NCI-H1436 (cell line): ENCODE results near the gene ADRA2C.

ENCODE experiments used
- DNase-seq: peaks from one replicate; lab custom pipeline; 2025; lab: John Stamatoyannopoulos, UW

Gene ADRA2C

DNA sequence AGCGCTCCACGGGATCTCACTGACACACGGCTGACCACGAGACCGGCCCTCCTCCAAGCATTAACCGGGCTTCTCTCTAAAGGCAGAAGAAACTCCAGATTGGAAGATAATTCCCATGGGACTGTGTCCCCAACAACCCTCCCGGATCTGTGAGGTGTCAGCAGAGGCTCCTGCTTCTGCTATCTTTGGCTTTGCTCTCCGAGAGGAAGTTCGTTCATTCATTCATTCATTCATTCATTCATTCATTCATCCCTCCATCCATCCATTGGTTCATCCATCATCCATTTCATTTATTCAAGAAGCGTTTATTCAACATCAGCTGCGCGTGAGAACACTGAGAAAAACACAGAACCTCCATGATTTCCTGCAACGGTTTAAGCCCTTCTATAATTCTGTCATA lies 11.5 kb downstream of the ADRA2C start:
- DNase-seq, result no peak

DNA sequence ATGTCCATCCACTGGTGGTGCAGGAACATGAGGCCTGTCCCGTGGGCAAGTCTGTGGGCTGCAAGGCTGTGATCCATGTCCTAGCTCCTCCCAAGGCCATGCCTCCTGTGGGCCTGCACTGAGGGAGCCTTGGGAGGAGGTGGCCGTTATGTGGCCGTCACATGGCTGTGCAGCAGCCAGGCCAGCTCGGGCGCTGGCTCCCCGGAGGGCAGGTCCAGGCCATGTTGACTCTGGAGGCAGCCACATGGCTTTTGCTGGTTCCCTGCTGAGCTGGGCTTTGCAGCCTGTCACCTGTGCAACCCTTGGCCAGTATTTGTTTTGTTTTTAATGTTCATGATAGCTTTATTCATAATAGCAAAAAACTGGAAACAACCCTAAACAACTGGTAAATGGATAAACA lies 13.3 kb downstream of the ADRA2C start:
- DNase-seq, result no peak

DNA sequence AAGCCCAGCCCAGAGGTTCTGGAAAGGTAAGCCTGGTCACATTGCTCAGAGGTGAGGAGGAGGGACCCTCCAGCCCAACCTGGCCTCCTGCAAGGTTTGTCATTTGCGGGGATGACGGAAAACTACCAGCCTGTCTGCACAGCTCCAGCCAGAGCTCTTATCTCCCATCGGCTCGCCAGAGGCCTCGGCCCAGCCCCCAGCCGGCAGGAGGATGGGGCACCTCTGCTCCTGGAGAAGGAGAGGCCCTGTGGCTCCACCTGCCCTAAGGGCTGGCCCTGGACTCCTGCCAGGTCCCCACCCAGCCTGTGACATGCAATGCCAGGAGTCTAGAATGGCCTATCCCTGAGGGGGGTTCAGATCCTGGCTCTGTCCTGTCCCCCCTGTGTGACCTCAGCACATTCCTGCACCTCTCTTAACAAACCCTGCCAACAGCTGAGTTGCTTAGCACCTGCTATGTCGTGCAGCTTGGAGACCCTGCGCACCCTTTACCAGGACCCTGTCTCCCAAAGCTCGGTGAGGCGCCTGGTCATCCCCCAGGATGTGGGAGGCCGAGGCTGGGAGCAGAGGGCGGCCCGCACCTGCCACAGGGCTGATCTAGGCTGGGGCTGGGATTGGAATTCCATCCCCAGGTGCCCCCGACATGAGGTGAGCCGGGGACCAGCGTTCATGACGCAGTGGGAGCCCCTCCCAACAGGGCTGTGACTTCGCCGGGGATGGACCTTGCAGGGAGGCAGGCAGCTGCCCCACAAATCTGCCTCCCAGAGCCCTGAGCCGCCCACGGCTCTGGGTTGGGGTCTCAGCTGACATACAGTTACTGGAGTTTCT lies 14.4 kb downstream of the ADRA2C start:
- no peak for DNase-seq

DNA sequence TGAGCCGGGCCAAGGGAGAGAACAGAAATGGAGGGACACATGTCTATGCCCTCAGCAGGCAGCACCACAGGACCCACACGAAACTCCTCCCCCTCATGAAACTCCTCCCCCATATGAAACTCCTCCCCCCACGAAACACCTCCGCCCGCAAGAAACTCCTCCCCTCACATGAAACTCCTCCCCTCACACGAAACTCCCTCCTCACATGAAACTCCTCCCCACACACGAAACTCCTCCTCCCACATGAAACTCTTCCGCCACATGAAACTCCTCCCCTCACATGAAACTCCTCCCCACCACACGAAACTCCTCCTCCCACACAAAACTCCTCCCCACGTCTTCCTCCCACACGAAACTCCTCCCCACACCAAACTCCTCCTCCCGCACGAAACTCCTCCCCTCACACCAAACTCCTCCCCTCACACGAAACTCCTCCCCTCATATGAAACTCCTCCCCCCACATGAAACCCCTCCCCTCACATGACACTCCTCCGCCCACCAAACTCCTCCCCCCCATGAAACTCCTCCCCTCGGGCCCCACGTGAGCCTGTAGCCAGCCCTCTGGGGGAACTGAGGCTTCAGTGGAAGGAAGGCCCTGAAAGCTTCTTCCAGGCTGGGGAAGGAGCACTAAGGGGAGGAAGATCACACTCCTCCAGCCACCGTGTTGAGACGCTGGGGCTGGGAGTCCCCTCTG lies 15.2 kb downstream of the ADRA2C start:
- DNase-seq, result no peak

DNA sequence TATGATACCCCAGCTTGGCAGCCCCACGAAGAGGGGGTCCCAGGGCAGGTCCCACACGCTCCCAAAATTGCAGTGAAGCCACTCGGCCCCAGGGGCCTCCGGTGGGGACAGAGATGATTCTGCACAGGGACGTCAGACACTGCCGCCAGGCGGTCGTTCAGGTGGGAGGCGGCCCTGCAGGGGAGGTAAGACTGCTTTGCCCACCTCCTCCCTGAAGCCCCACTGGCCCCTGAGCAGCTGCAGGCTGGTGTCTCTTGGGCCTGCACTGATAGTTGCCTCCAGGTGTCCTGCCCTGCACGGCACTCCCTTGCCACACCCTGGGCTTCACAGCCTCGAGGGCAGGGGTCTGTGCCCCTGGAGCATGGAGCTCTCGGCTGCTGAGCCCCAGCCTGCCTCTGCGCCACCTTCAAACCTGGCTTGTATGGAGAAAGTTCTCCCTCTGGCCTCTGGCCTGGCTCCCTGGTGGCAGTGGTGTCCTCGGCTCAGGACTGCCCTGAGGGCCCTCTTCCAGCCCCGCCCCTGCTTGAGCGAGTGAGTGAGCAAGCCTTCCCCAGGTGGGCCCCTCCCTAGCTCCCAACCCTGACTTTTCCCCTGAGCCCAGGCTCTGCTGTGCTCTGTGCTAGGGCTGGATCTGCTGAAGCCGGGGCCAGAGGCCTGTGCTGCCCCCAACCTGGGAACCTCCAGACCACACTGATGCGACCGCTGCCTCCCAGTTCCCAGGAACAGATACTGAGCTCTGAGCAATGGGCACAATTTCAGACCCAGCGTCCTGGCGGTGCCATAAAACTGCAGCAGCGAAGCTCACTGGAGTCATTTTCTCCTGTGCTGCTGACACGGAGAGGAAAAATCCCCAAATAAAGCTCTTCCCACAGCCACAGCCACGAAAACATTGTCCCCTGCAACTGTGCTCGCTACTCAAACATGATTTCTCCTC lies 16.1 kb downstream of the ADRA2C start:
- DNase-seq, result no peak

DNA sequence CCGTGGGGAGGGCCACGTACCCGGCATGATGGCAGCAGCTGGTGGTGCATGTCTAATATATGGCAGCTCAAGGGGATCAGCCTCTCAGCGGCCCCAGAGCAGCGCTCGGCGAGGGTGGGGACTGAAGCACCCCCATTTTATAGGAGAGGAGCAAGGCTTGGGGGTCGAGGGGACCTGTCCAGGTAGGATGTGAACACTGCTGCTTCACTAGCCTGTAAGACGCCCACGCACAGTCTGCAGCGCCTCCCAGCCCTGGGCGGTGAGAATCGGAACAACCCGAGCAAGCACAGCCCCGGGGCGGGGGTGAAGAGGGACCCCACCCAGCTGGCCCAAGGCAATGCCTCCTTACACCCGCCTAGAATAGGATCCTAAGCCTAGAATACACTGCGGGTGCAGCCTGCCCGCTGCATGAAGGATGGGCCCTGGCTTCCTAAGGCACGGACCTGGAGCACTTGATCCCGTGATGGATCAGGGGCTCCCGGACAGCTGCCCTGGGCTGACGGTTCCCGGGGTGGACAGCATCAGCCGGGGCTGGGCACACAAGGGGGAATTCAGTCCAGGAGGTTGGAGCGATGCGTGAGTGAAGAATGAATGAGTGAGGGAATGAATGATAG lies 17.6 kb downstream of the ADRA2C start:
- DNase-seq, result no peak

DNA sequence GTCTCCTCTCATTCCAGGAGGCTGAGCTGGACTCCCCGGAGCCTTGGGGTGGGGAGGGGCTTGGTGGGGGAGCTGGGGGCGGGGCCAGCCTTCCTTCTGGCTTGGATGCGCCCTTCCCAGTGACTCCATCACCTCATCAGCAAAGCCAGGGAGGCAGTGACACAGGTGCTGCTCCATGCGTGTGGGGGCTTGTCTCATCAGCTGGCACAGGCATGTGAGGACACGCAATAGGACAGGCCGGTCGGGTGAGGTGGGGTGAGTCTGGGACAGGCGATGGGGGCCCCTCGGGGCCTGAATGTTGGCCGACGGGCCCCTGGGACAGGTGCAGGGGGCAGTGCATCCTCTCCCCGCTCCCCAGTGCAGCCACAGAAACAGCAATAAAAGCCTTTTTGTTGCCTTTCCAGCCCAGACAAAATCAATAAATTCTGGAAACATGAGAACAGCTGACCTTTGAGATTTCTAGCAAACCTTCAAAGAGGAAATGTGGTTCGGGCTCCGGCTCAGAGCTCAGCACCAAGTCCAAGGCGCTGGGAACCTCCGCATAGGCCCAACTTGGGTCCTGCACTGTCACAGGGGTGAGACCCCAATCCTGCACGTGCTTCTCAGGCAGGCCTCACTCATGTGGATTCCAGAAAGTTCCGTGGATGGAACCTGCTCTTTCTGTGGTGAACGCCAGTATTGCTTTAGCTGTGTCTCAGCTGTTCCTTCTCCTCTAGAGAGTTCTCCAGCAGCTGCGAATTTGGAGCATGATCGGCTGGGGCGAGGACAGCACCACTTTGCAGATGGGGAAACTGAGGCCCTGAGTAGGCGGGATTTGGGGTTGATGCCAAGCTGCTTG lies 18.5 kb downstream of the ADRA2C start:
- no peak for DNase-seq

DNA sequence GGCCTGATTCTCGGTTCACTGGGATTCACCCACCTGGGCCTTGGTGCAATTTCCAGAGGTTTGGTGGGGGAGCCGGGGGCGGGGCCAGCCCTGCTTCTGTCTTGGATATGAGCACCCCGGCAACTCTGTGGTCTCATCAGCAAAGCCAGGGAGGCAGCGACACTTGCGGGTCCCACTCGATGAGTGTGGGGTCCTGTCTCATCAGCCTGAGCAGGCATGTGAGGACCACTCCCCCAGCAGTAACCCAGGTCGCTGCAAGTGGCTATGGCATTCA lies 19.0 kb downstream of the ADRA2C start:
- no peak for DNase-seq

DNA sequence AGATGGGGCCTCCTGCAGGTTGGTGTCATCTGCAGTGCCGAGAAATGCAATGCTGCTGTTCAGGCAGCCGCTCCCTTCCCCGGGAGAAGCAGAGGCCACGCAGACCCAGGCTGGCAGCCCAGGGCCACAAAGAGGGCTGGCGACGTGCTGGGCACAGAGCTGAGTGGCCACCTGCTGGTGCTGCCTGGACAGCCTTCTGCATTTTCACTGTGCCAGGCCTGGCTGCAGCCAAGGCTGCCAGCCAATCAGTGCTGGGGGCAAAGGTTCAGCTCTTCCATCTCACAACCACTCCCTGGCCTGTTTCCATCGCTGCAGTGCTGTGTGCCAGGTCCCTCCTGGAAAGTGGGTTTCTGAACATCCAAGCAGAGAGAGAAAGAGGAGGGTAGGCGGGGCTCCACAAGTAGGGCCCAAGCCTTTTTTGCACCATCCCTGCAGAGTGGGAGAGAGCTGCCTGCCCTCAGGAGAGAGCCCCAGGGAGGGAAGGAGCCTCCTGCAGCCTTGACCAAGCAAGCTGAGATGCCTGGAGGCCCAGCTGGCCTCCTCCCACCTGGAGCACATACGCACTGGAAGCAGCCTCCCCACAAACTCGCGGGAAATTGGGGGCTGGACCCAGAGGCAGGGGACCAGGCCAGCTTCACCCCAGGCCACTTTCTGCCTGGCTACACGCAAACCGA lies 20.1 kb downstream of the ADRA2C start:
- DNase-seq, result no peak

DNA sequence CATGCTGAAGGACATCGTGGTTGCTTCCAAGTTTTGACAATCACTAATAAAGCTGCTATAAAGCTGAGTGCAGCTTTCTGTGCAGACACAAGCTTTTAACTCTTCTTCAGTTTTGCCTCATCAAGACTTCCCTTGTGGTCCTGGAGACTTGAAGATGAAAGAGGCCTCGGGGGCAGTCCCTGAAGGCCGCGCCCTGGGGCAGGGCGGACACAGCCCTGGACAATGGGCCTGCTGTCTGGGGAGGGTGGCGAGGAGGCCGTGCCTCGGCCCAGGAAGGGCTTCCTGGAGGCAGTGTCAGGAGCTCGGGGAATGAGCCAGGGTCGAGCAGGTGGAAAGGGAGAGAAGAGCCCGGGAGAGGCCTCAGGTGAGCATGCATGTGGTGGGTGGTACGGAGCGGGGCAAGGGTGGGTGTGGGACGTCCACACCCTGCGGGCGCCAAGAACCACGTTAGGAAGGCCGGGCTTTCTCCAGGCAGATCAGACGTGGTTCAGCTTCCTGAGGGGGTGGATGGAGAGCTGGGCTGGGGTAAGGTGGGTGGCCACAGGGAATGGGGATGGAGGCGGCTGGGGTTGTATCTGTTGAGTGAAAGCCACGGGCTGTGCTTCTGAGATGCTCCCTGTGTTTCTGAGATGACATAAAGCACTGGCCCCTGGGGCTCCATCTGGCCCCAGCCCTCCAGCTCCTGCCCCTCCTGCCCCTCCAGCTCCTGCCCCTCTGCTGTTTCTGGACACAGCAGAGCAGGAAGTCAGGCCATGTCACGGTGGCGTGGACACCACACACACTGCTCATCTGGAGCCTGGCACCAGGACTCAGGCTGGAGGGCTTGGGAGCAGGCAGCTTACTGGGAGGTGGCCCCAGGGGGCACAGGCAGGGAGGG lies 21.5 kb downstream of the ADRA2C start:
- DNase-seq, result no peak

DNA sequence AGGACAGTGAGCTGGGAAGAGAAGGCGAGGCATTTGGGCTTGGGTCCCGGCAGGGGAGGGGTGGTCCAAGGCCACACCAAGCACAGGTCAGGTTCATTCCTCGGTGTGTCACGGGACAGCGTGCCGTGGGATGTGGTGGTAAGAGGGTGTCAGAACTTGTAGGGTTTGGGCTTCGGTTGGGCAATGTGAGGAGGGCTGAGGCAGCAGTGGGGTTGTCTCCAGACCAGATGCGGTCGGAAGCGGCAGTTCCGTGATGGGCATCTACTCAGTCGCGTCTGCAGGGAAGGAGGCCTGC lies 22.1 kb downstream of the ADRA2C start:
- no peak for DNase-seq

DNA sequence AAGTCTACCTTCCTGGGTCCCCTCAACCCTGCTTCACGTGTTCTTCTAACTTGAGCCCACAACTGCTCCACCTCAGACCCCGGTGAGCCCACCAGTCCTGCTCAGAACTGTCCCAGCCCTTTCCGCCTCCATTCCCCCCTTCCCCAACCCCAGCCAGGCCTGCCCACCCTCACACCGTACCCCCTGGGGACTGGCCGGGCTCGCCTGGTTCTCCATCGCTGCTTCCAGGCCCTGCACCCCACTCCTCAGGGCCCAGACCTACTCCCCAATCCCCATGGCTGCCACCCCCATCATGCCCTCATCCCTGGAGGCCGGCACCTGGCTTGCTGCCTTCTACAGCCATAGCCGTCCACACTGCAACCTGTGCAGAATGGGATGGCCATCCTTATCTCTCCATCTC lies 23.4 kb downstream of the ADRA2C start:
- no peak for DNase-seq

DNA sequence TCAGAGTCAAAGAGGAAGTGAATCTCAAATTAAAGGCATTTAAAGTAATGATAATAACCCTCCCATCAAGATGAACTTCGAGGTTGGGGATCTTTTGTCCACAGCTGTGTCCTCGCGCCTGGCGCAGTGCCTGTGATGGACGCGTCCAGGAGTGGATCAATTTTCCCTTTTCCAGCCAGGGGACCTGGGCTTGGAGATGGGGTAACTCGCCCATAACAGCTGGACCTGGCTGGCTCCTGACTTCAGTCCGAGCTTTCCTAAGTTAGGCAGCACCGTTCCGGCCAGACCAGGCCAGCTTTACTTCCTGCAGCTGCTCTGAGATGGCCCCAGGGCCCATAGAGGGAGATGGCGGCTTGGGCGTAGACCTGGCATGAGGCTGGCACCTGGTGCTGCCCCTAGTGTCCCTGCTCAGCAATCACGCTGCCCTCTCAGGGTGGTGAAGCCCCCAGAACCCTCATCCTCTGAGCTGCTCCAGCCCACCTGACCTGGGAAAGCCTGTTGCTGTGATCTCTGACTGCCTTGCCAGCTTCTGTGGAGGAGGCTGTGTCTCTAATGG lies 23.9 kb downstream of the ADRA2C start:
- no peak for DNase-seq

DNA sequence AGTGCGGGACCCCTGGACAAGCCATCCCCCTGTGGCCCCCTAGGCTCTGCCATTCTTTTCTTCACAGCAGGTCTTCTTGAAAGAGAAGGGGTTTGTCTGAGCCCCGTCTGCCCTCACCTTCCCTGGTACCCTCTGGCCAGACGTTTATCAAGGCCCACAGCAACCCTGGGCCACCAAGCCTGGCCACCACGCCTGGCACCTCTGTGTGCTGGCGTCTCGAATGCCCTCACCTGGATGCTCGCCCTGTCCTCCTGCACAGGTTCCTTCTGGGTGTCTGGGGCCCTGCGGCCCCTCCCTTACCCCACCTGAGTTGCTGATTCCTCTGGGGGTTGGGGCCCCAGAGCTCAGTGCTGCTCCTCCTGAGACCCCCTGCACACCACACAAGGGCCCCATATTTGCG lies 25.1 kb downstream of the ADRA2C start:
- no peak for DNase-seq

DNA sequence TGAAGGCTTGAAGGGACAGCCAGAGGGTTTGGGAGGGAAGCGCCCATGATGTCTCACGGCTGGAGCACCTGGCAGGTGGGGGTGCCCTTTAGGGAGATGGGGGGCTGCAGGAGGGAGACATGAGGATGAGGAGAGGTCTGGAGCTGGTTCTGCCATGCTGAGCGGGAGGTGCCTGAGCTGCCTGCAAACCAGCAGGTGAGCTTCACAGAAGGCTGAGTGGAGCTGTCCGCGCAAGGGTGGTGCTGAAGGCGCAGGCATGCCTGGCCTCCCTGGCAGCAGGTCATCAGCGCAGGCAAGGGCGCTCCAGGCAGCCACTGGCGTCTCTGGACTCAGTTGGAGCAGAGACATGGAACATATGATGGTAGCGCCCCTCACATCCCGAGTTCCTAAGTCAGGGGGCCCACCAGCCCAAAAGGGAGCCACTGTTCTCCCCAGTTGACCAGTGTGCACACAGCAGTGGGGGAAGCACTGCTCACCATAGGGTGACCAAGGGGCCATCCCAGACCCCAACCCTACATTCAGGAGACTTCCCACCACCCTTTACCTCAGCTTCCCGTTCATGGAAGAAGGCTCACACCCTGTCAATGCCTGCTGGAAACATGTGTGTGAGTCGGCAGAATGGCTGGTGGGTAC lies 25.8 kb downstream of the ADRA2C start:
- DNase-seq, result no peak

DNA sequence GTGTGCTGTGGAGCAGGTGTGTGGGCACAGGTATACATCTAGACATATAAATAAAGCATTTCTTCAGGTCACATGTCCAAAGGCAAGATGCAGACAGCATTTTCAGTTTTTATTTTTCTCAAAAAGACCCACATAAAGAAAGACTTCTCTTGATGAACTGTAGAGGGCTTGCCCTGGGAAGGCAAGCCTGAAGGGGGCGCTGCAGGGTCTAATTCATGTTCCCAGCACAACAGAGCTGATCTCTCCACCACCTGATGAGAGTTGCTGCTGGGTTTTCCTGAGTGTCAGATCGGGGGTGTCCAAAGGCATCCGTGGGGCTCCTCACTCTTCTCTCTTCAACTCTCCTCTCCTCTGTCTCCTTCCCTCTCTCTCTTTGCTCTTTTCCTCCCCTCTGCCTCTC lies 26.6 kb downstream of the ADRA2C start:
- DNase-seq, result no peak

DNA sequence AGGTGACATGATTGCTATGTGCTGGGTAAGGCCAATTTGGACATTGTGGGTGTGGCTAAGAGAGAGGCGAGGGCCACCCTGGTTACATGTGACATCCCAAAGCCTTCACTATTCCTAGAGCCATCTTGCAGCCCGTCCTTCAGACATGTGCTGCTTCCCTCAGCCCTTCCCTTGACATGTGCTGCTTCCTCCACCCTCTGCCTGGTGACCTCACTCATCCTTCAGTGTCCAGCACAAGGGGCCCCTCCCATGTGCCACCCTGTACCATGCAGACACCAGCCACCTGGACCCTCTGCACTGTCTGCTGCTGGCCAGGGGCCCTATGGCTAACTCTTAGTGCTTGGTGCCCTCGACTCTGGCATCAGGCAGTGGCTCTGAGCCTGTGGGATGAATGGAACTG lies 27.4 kb downstream of the ADRA2C start:
- DNase-seq, result no peak

DNA sequence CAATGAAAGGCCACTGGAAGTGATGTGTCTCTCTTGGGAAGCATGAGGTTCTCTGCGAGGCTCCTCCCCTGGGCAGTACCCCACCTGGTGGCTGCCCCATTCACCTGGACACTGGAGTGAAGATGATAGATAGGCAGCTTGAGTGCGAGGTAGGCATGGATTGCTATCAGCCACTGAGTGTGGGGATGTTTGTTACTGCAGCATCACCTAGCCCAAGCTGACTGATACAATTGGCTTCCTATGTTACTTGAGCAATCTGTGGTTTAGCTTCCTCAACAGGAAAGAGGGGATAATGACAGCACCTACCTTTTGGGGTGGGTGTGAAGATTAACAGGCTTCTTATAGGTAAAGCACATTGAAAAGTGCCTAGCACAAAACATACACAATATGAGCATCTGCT lies 30.8 kb downstream of the ADRA2C start:
- DNase-seq, result no peak
